Gastrocnemius medialis (tissue), 4 donors: Measurements from ENCODE around the gene ARID5B. TPM values are rescaled to one million over a fixed set of nuclear protein-coding genes. Genes with fewer than 3 reads are reported as not detected.

Experiments
- ATAC-seq, 2 donors: fragments of 150-250 bp; one replicate each; pipeline ENCODE4 v1.9.1; 2016
- DNase-seq, 2 donors: peaks; one replicate each; pipeline ENCODE4 v3.0.0-alpha.2; 2019
- H3K27ac ChIP-seq, 4 donors: fragments of 200-600 bp; sonication (generic); 1 replicate in 1 of 4; 2 replicates in 3 of 4; pipeline ENCODE4 v1.5.1; 2016 to 2018; ENCODE audit warnings: mild to moderate bottlenecking in 2 of 4, moderate library complexity in 1 of 4
- H3K27me3 ChIP-seq, 3 donors: fragments of 200-600 bp; sonication (generic) in 2 of 3; 1 replicate in 1 of 3; 2 replicates in 2 of 3; pipeline versions ENCODE4 v1.5.1 to v1.6.0; 2016 to 2019; ENCODE audit warnings: mild to moderate bottlenecking in 1 of 3, moderate library complexity in 1 of 3
- H3K36me3 ChIP-seq, 2 donors: fragments of 200-600 bp; sonication (generic) in 1 of 2; one replicate each; pipeline ENCODE4 v1.5.1; 2017 to 2018
- H3K4me1 ChIP-seq, 2 donors: fragments of 200-600 bp; sonication (generic) in 1 of 2; one replicate each; pipeline ENCODE4 v1.5.1; 2016 to 2017; ENCODE audit warnings: mild to moderate bottlenecking in 2 of 2
- H3K4me3 ChIP-seq, 4 donors: fragments of 200-600 bp; sonication (generic) in 3 of 4; 1 replicate in 1 of 4; 2 replicates in 3 of 4; pipeline ENCODE4 v1.5.1; 2016 to 2019; ENCODE audit warnings: mild to moderate bottlenecking in 2 of 4
- H3K9me3 ChIP-seq, 3 donors: fragments of 200-600 bp; sonication (generic) in 2 of 3; 1 replicate in 1 of 3; 2 replicates in 2 of 3; pipeline ENCODE4 v1.5.1; 2016 to 2019
- POLR2A ChIP-seq, 2 donors: fragments of 450-650 bp; IDR thresholded peaks; one replicate each; pipeline ENCODE4 v1.6.1; 2017; ENCODE audit warnings: antibody characterized with exemption in 2 of 2, mild to moderate bottlenecking in 2 of 2, moderate library complexity in 2 of 2
- in situ Hi-C, 4 donors: fragments of 200-750 bp; cut with MboI; loops; one replicate each; pipeline versions ENCODE4 v1.15.0 to v1.8.0; 2017; ENCODE audit warnings: low sequenced_read_pairs in 4 of 4
- intact Hi-C: fragments of 100-400 bp; cut with DNase I; formaldehyde crosslinking; loops from one replicate; pipeline ENCODE4 v1.15.1; 2023; ENCODE audit warnings: low total_unique reads
- total RNA-seq, 4 donors: library from RNA; depleted of rRNA; stranded (reverse); fragments of >200 nt; gene quantifications; one replicate each; pipeline versions ENCODE4 v1.1.0 to v1.2.3, GENCODE V29; 2016
- TF ChIP-seq, protein P1 (sequence below), 5 experiments: fragments of 450-650 bp in 3 of 5; fragments of 200-600 bp in 2 of 5; sonication (generic) in 2 of 5; IDR thresholded peaks in 4 of 5; conservative IDR thresholded peaks in 1 of 5; 1 replicate in 4 of 5; 2 replicates in 1 of 5; pipeline ENCODE4 v1.5.1; 2016 to 2019; ENCODE audit warnings: antibody characterized with exemption in 5 of 5, mild to moderate bottlenecking in 3 of 5, moderate library complexity in 3 of 5

ARID5B gene
- total RNA-seq, 4 donors from 2014 or later, result 156 to 512 (median 263) TPM

DNA sequence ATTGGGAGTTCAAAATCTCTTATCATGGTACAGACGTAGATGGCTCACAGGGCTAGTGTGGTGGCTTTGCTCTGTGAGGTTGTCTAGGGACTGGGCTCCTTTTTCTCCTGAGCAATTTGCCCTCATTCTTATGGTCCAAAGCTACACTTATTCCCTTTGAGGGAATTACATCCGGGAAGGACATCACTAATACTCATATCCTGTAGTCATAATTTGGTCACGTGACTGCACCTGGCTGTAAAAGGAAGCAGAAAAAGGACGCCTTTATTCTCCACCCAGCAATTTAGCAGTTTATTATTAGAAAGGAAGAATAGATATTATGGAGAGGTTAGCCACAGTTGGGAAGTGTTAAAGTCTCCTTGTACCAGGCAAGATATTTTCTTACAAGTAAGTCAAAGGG, 28.1 kb downstream of the ARID5B start:
- H3K4me3 ChIP-seq, result no peak overlapping the region
- no peaks in the 10 kb centered on the region for H3K4me1 ChIP-seq
- TF ChIP-seq, protein P1, sequence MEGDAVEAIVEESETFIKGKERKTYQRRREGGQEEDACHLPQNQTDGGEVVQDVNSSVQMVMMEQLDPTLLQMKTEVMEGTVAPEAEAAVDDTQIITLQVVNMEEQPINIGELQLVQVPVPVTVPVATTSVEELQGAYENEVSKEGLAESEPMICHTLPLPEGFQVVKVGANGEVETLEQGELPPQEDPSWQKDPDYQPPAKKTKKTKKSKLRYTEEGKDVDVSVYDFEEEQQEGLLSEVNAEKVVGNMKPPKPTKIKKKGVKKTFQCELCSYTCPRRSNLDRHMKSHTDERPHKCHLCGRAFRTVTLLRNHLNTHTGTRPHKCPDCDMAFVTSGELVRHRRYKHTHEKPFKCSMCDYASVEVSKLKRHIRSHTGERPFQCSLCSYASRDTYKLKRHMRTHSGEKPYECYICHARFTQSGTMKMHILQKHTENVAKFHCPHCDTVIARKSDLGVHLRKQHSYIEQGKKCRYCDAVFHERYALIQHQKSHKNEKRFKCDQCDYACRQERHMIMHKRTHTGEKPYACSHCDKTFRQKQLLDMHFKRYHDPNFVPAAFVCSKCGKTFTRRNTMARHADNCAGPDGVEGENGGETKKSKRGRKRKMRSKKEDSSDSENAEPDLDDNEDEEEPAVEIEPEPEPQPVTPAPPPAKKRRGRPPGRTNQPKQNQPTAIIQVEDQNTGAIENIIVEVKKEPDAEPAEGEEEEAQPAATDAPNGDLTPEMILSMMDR (IDR thresholded peaks at IDR 0.05 in 4 of 5, conservative IDR thresholded peaks at IDR 0.05 in 1 of 5), result no peak
- TF ChIP-seq POLR2A (IDR thresholded peaks at IDR 0.05), result no peak
- H3K9me3 ChIP-seq, result no peaks in the 10 kb centered on the region
- in situ Hi-C loops, result no loop called here
- ATAC-seq (no peak), DNase-seq (no peak)
- intact Hi-C loops, result no loop called here
- no peaks in the 10 kb centered on the region for H3K27me3 ChIP-seq
- no peaks in the 10 kb centered on the region for H3K36me3 ChIP-seq
- no peak overlapping the region for H3K27ac ChIP-seq

DNA sequence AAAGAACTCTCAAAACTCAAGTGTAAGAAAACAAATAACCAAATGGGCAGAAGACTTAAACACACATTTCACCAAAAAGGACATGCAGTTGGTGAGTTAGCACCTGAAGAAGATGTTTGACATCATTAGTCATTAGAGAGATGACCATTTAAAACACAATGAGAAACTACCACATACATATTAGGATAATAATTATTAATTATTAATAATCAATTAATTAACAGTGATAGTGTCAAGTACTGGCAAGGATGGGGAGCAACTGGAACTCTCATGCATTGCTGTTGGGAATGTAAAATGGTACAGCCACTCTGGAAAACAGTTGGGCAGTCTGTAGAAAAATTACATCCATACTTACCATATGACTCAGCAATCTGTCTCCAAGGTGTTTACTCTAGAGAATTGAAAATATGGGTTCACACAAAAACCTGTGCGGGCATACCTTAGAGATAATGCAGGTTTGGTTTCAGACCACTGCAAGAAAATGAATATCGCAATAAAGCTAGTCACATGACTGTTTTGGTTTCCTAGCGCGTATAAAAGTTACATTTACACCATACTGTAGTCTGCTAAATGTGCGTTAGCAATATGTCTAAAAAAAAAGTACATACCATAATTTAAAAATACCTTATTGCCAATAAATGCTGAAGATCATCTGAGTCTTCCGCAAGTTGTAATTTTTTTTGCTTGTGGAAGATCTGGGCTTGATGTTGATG, 30.3 kb downstream of the ARID5B start:
- ATAC-seq (no peak), DNase-seq (no peak)
- H3K36me3 ChIP-seq, result no peaks in the 10 kb centered on the region
- in situ Hi-C loops (no loop called here), intact Hi-C loops (no loop called here)
- no peaks in the 10 kb centered on the region for H3K27me3 ChIP-seq
- H3K4me3 ChIP-seq, result no peak overlapping the region
- H3K27ac ChIP-seq, result no peak overlapping the region
- H3K9me3 ChIP-seq, result no peaks in the 10 kb centered on the region
- TF ChIP-seq, protein P1 (IDR thresholded peaks at IDR 0.05 in 4 of 5, conservative IDR thresholded peaks at IDR 0.05 in 1 of 5), result no peak
- TF ChIP-seq POLR2A (IDR thresholded peaks at IDR 0.05), result no peak
- peaks cover 0 to 1% of the 10 kb centered on the region in 2 donors for H3K4me1 ChIP-seq

DNA sequence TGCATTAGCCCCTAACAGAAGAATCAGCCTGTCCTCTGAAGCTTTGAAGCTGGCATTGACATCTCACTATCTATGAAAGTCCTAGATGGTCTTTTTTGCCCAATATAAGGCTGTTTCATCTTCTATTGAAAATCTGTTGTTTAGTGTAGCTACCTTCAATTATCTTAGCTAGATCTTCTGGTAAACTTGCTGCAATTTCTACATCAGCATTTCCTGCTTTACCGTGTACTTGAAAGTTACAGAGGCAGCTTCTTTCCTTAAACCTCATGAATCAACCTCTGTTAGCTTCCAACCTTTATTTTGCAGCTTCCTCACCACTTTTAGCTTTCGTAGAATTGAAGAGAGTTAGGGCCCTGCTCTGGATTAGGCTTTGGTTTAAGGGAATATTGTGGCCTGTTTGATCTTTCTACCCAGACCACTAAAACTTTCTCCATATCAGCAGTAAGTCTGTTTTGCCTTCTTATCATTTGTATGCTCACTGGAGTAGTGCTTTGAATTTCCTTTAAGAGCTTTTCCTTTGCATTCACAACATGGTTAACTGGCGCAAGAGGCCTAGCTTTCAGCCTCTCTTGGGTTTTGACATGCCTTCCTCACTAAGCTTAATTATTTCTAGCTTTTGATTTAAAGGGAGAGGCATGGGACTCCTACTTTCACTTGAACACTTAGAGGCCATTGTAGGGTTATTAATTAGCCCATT, 32.5 kb downstream of the ARID5B start:
- no peak for DNase-seq
- Histone ChIP-seq H3K4me1 (peaks cover 20% of the 10 kb centered on the region in 2 donors), H3K4me3 (no peak overlapping the region), H3K27me3 (no peaks in the 10 kb centered on the region), H3K27ac (no peak overlapping the region), H3K36me3 (no peaks in the 10 kb centered on the region), H3K9me3 (no peaks in the 10 kb centered on the region)
- TF ChIP-seq, protein P1 (IDR thresholded peaks at IDR 0.05 in 4 of 5, conservative IDR thresholded peaks at IDR 0.05 in 1 of 5), result no peak
- TF ChIP-seq POLR2A (IDR thresholded peaks at IDR 0.05), result no peak
- in situ Hi-C loops (no loop called here), intact Hi-C loops (no loop called here)
- ATAC-seq, result no peak

DNA sequence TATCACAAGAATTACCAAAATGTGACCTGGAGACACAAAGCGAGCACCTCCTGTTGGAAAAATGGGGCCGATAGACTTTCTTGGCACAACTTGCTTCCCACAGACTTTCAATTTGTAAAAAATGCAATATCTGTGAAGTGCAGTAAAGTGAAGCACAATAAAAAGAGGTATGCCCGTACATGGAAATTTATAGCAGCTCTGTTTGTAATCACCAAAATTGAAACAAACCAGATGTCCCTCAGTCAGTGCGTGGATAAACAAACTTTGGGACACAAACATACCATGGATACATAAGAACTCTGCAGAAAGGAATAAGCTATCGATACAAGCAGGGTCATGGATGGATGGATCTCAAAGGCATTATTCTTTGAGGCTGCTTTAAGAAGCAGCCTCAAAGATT, 33.6 kb downstream of the ARID5B start:
- Histone ChIP-seq H3K4me1 (peaks cover 23 to 25% of the 10 kb centered on the region in 2 donors), H3K9me3 (no peaks in the 10 kb centered on the region), H3K27ac (no peak overlapping the region), H3K4me3 (no peak overlapping the region), H3K36me3 (no peaks in the 10 kb centered on the region), H3K27me3 (no peaks in the 10 kb centered on the region)
- TF ChIP-seq, protein P1 (IDR thresholded peaks at IDR 0.05 in 4 of 5, conservative IDR thresholded peaks at IDR 0.05 in 1 of 5), result no peak
- TF ChIP-seq POLR2A (IDR thresholded peaks at IDR 0.05), result no peak
- intact Hi-C loops (no loop called here), in situ Hi-C loops (no loop called here)
- ATAC-seq (no peak), DNase-seq (no peak)
